Measurements from ENCODE around the gene PEPD. TPM values are rescaled to one million over a fixed set of nuclear protein-coding genes. Genes with fewer than 3 reads are reported as not detected.

Gene PEPD
- total RNA-seq, 1 donor from 2014 or later, result 84.7 TPM

DNA sequence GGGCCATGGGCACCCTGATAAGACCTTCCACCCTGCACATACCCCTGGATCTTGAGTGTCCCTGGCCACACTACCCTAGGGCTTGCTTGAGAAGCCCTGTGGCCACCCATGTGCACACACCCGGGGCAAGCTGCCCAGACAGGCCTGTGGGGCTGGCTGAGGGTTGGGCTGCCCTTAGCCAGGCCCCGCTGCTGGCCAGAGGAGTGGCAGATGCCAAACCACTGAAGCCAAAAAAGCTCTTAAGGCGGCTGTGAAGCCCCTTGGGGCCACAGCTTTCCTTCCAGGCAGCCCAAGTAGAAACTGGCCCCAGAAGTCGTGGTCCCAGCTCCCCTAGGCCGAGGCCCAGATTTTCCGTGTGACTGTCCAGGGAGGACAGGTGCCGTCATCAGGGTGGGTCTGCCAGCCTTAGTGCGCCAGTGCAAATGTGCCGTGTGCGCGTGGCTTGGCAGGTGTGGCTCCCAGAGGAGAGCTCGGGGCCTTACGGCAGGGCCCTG lies 133.3 kb downstream of the PEPD start:
- peaks cover 1% of the 10 kb centered on the region for H3K4me1 Mint-ChIP-seq (ENCODE audit: unreplicated experiment)
- peaks cover 6% of the 10 kb centered on the region for H3K36me3 Mint-ChIP-seq
- no peak overlapping the region for H3K27ac Mint-ChIP-seq
- no peaks in the 10 kb centered on the region for H3K9me3 Mint-ChIP-seq
- no peaks in the 10 kb centered on the region for H3K27me3 Mint-ChIP-seq
- DNase-seq (ENCODE audit: extremely low spot score, unreplicated experiment), result no peak
- H3K4me3 Mint-ChIP-seq, result no peak overlapping the region
- TF ChIP-seq, protein P1, sequence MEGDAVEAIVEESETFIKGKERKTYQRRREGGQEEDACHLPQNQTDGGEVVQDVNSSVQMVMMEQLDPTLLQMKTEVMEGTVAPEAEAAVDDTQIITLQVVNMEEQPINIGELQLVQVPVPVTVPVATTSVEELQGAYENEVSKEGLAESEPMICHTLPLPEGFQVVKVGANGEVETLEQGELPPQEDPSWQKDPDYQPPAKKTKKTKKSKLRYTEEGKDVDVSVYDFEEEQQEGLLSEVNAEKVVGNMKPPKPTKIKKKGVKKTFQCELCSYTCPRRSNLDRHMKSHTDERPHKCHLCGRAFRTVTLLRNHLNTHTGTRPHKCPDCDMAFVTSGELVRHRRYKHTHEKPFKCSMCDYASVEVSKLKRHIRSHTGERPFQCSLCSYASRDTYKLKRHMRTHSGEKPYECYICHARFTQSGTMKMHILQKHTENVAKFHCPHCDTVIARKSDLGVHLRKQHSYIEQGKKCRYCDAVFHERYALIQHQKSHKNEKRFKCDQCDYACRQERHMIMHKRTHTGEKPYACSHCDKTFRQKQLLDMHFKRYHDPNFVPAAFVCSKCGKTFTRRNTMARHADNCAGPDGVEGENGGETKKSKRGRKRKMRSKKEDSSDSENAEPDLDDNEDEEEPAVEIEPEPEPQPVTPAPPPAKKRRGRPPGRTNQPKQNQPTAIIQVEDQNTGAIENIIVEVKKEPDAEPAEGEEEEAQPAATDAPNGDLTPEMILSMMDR (conservative IDR thresholded peaks at IDR 0.05), result no peak

GRCh38 chr19:33387351-33388230 lies 134.0 kb downstream of the PEPD start:
- TF ChIP-seq, protein P1 (conservative IDR thresholded peaks at IDR 0.05), result no peak
- DNase-seq (ENCODE audit: extremely low spot score, unreplicated experiment), result no peak
- no peak overlapping the region for H3K4me3 Mint-ChIP-seq
- H3K27me3 Mint-ChIP-seq, result no peaks in the 10 kb centered on the region
- H3K4me1 Mint-ChIP-seq (ENCODE audit: unreplicated experiment), result peaks cover 7% of the 10 kb centered on the region
- no peak overlapping the region for H3K27ac Mint-ChIP-seq
- peaks cover 6% of the 10 kb centered on the region for H3K36me3 Mint-ChIP-seq
- no peaks in the 10 kb centered on the region for H3K9me3 Mint-ChIP-seq

DNA sequence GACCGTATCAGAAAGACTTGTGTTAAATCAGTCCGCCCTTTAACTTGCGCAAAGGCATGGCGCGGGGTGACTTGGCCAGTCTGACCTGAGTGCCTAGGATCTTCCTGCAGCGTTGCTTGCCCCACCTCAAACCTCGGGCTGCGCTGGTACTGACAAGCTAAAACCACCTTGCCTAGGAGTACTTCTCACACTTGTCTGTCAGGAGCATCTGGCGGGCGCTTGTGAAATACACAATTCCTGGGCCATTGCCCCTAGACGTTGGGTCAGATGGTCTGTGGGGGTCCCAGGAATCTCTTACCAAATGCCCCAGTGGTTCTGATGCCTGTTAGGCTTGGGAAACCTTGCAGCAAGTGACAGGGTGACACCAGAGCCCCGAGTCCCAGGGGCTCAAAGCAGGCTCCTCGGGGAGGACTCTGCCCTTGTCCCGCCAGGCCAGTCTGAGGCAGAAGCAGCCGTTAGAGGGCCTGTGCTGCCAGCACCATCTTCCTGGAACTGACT lies 135.2 kb downstream of the PEPD start:
- Mint-ChIP-seq H3K27ac (no peak overlapping the region), H3K9me3 (no peaks in the 10 kb centered on the region), H3K36me3 (peaks cover 11% of the 10 kb centered on the region), H3K4me1 (ENCODE audit: unreplicated experiment) (peaks cover 14% of the 10 kb centered on the region), H3K4me3 (no peak overlapping the region), H3K27me3 (no peaks in the 10 kb centered on the region)
- TF ChIP-seq, protein P1 (conservative IDR thresholded peaks at IDR 0.05), result no peak
- no peak for DNase-seq (ENCODE audit: extremely low spot score, unreplicated experiment)

DNA sequence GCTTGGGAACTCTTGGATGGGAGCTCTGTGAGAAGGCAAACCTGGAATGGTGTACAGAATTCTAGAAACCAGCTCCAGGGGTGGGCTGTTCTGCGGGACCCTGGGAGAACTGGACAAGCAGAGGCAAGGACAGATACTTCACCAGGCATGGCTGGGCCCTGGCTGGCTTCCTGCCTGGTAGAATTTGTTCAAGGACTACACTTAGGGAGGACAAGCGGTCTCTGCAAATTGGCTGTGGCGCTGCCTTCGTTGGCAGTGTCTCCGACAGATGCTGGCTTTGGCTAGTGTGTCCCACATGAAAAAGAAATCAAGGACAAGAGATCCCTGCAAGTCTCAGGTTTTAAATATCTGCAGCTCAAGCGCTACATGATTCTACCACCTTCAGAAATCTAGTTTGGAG lies 135.6 kb downstream of the PEPD start:
- Mint-ChIP-seq H3K27me3 (no peaks in the 10 kb centered on the region), H3K4me3 (no peak overlapping the region), H3K4me1 (ENCODE audit: unreplicated experiment) (peaks cover 17% of the 10 kb centered on the region), H3K27ac (no peak overlapping the region), H3K36me3 (peaks cover 14% of the 10 kb centered on the region), H3K9me3 (no peaks in the 10 kb centered on the region)
- no peak for DNase-seq (ENCODE audit: extremely low spot score, unreplicated experiment)
- TF ChIP-seq, protein P1 (conservative IDR thresholded peaks at IDR 0.05), result no peak

DNA sequence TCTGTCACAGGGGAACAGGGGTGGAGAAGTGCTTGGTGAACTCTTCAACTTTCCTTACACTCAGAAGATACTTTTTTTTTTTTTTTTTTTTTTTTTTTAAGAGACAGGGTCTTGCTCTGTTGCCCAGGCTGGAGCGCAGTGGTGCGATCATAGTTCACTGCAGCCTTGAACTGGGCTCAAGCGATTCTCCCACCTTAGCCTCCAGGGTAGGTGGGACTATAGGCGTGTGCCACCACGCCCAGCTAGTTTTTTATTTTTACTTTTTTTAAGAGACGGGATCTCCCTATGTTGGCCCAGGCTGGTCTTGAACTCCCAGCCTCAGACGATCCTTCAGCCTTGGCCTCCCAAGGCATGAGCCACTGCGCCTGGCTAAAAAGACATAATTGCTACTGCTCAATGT lies 136.6 kb downstream of the PEPD start:
- peaks cover 15% of the 10 kb centered on the region for H3K36me3 Mint-ChIP-seq
- no peaks in the 10 kb centered on the region for H3K9me3 Mint-ChIP-seq
- H3K4me3 Mint-ChIP-seq, result no peak overlapping the region
- DNase-seq (ENCODE audit: extremely low spot score, unreplicated experiment), result no peak
- TF ChIP-seq, protein P1 (conservative IDR thresholded peaks at IDR 0.05), result no peak
- peaks cover 20% of the 10 kb centered on the region for H3K4me1 Mint-ChIP-seq (ENCODE audit: unreplicated experiment)
- H3K27me3 Mint-ChIP-seq, result no peaks in the 10 kb centered on the region
- H3K27ac Mint-ChIP-seq, result peak overlapping the region; percentile 16

Measured in type B pancreatic cell (in vitro differentiated cells).